ENCODE results near the gene ELP6.
A peak's percentile ranks its signal among the peaks of the same experiment; 100 is the strongest.

ELP6 gene

GRCh38 chr3:47513125-47513929 lies at the start of gene ELP6:
TSS of gene ELP6 (minus strand) at chr3:47513712. CDS start at chr3:47513590, 122 bp downstream.
- H3K36me3 ChIP-seq (ENCODE audit: control insufficient read depth, low read length) = peaks cover 41% of the 10 kb centered on the region
- H3K4me3 ChIP-seq (ENCODE audit: low read length) = peak within 1 kb of the TSS; percentile 91
- no peaks in the 10 kb centered on the region for H3K9me3 ChIP-seq (ENCODE audit: control insufficient read depth, insufficient read depth, low read length)
- peaks cover 8% of the 10 kb centered on the region; the same call in 1 of the 2 replicates for H3F3A ChIP-seq (ENCODE audit: control insufficient read depth, insufficient read depth)
- H3K9me2 ChIP-seq (replicated peaks; ENCODE audit: control insufficient read depth, low read length) = no peaks in the 10 kb centered on the region
- H3K27ac ChIP-seq (ENCODE audit: low read depth, low read length) = peak within 1 kb of the TSS; percentile 87
- peak within 1 kb of the TSS; percentile 83 for H3K4me2 ChIP-seq (ENCODE audit: low read length)
- no peaks in the 10 kb centered on the region for H4K20me1 ChIP-seq (ENCODE audit: control insufficient read depth, insufficient read depth, low read depth, low read length)
- peaks cover 42% of the 10 kb centered on the region for H3K79me2 ChIP-seq (ENCODE audit: control insufficient read depth, low read length)
- no peaks in the 10 kb centered on the region for H3K27me3 ChIP-seq (ENCODE audit: control insufficient read depth, low read length)
- peak; percentile 66 for TF ChIP-seq CTCF (IDR thresholded peaks at IDR 0.05; ENCODE audit: low read depth, low read length, poor library complexity, severe bottlenecking)
- no peak for TF ChIP-seq EZH2phosphoT487 (IDR thresholded peaks at IDR 0.05; ENCODE audit: borderline replicate concordance, low read length)
- H3K4me1 ChIP-seq (ENCODE audit: control insufficient read depth, low read length) = peaks cover 14% of the 10 kb centered on the region

DNA sequence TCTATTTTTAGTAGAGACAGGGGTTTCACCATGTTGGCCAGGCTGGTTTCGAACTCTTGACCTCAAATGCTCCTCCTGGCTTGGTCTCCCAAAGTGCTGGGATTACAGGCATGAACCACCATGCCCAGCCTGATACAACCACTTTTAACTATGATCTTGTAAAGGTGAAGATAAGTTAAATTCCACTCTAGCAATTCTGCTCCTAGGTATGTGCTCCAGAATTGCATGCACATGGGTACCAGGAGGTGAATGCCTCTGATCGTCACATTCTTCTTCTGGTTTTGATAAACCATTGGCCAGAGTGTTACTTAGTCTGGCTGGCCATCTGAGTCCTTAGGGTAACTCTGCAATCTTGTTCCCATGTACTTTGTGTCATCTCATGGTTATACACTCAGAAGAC lies 42.8 kb upstream of the ELP6 start:
- TF ChIP-seq CTCF (IDR thresholded peaks at IDR 0.05; ENCODE audit: low read depth, low read length, poor library complexity, severe bottlenecking) (no peak), EZH2phosphoT487 (IDR thresholded peaks at IDR 0.05; ENCODE audit: borderline replicate concordance, low read length) (no peak)
- Histone ChIP-seq H3K27ac (ENCODE audit: low read depth, low read length) (no peak overlapping the region), H3K9me2 (replicated peaks; ENCODE audit: control insufficient read depth, low read length) (no peaks in the 10 kb centered on the region), H3K27me3 (ENCODE audit: control insufficient read depth, low read length) (peaks cover 11% of the 10 kb centered on the region; the same call in 1 of the 2 replicates), H3K9me3 (ENCODE audit: control insufficient read depth, insufficient read depth, low read length) (no peaks in the 10 kb centered on the region), H3K4me3 (ENCODE audit: low read length) (no peak overlapping the region), H3K4me2 (ENCODE audit: low read length) (no peak overlapping the region), H4K20me1 (ENCODE audit: control insufficient read depth, insufficient read depth, low read depth, low read length) (no peaks in the 10 kb centered on the region), H3K79me2 (ENCODE audit: control insufficient read depth, low read length) (no peaks in the 10 kb centered on the region), H3K36me3 (ENCODE audit: control insufficient read depth, low read length) (no peaks in the 10 kb centered on the region), H3K4me1 (ENCODE audit: control insufficient read depth, low read length) (no peaks in the 10 kb centered on the region), H3F3A (ENCODE audit: control insufficient read depth, insufficient read depth) (no peaks in the 10 kb centered on the region)

DNA sequence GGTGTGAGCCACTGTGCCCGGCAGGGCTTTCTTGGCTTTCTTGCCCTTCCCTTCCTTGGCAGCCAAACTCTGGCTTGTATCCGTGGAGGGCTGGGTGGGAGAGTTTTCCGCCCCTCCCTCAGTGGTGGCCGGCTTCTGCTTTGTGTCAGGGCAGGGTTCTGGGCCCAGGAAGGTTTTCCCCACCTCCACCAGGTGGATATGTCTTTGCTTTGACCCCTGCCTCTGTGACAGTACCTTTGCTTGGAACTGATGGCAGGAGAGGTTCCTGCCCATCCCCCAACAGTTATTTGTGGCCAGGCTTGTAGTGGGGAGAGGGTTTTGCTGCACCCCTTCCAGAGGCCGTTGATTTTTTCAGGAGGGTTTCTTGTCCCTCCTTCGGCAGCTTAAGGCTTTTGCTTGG lies 40.8 kb upstream of the ELP6 start:
- Histone ChIP-seq H3K4me1 (ENCODE audit: control insufficient read depth, low read length) (no peaks in the 10 kb centered on the region), H3K79me2 (ENCODE audit: control insufficient read depth, low read length) (no peaks in the 10 kb centered on the region), H3K4me3 (ENCODE audit: low read length) (no peak overlapping the region), H3K36me3 (ENCODE audit: control insufficient read depth, low read length) (no peaks in the 10 kb centered on the region), H4K20me1 (ENCODE audit: control insufficient read depth, insufficient read depth, low read depth, low read length) (no peaks in the 10 kb centered on the region), H3K4me2 (ENCODE audit: low read length) (no peak overlapping the region), H3K9me2 (replicated peaks; ENCODE audit: control insufficient read depth, low read length) (no peaks in the 10 kb centered on the region), H3K9me3 (ENCODE audit: control insufficient read depth, insufficient read depth, low read length) (no peaks in the 10 kb centered on the region), H3F3A (ENCODE audit: control insufficient read depth, insufficient read depth) (no peaks in the 10 kb centered on the region), H3K27ac (ENCODE audit: low read depth, low read length) (no peak overlapping the region), H3K27me3 (ENCODE audit: control insufficient read depth, low read length) (peaks cover 11% of the 10 kb centered on the region)
- TF ChIP-seq CTCF (IDR thresholded peaks at IDR 0.05; ENCODE audit: low read depth, low read length, poor library complexity, severe bottlenecking) (no peak), EZH2phosphoT487 (IDR thresholded peaks at IDR 0.05; ENCODE audit: borderline replicate concordance, low read length) (no peak)
